Activated CD4-positive, CD25-positive, alpha-beta regulatory T cell treated with anti-CD3 and anti-CD28 coated beads, Interleukin-2, amount 50 U/mL, for 16 hours (primary cell): ENCODE data around the gene INO80B.
"Not testable (repeated sequence)": the region's sequence is repeated elsewhere in the genome, so short reads cannot be mapped to it uniquely, and the experiment has no call there.

Experiments used
- DNase-seq: peaks from one replicate; pipeline ENCODE4 v3.0.0-alpha.2; 2020; ENCODE audit warnings: low read depth, low spot score

Gene INO80B

GRCh38 chr2:74454654-74455511 lies at the start of gene INO80B:
Gene INO80B, plus strand, starts transcription at chr2:74455087. Its CDS starts 30 bp downstream, at chr2:74455117.
- DNase-seq, result peak; percentile 95

- DNase-seq, result no peak
These were observed 48.9 kb upstream of the INO80B start for GRCh38 chr2:74406035-74406434.

- no peak for DNase-seq
These were observed 47.2 kb upstream of the INO80B start for GRCh38 chr2:74407682-74408081.

- no peak for DNase-seq
These were observed 41.7 kb upstream of the INO80B start for GRCh38 chr2:74413001-74413698.

- no peak for DNase-seq
These were observed 40.4 kb upstream of the INO80B start for GRCh38 chr2:74414441-74414840.

- no peak for DNase-seq
These were observed 39.8 kb upstream of the INO80B start for GRCh38 chr2:74414881-74415761.

GRCh38 chr2:74415762-74416395 lies 39.0 kb upstream of the INO80B start:
- no peak for DNase-seq

- no peak for DNase-seq
These were observed 38.1 kb upstream of the INO80B start for GRCh38 chr2:74416778-74417177.

GRCh38 chr2:74417197-74417596 lies 37.7 kb upstream of the INO80B start:
- DNase-seq, result no peak

GRCh38 chr2:74417763-74418162 lies 37.1 kb upstream of the INO80B start:
- DNase-seq, result no peak

GRCh38 chr2:74418312-74418711 lies 36.6 kb upstream of the INO80B start:
- DNase-seq, result no peak

- DNase-seq, result no peak
These were observed 35.5 kb upstream of the INO80B start for GRCh38 chr2:74419345-74419744.

- DNase-seq, result no peak
These were observed 34.9 kb upstream of the INO80B start for GRCh38 chr2:74420006-74420405.

GRCh38 chr2:74420443-74421103 lies 34.3 kb upstream of the INO80B start:
- not testable (repeated sequence) for DNase-seq

GRCh38 chr2:74421221-74421870 lies 33.5 kb upstream of the INO80B start, which contains the start of the genes C2orf81 and WDR54:
Gene C2orf81, minus strand, starts transcription at chr2:74421619. Its CDS starts 59 bp downstream, at chr2:74421560.
Gene WDR54, plus strand, starts transcription at chr2:74421730. Its CDS starts 424 bp downstream, at chr2:74422154.
- DNase-seq, result peak; percentile 79

- no peak for DNase-seq
These were observed 31.4 kb upstream of the INO80B start for GRCh38 chr2:74423231-74424095.

- no peak for DNase-seq
These were observed 30.5 kb upstream of the INO80B start for GRCh38 chr2:74424139-74424992.

- no peak for DNase-seq
These were observed 29.9 kb upstream of the INO80B start for GRCh38 chr2:74424995-74425406.
